ENCODE data around the gene ARHGAP4.

Gene ARHGAP4

GRCh38 chrX:153939573-153939972 lies 13.5 kb upstream of the ARHGAP4 start:
- ATAC-seq: no peak
- no peak for DNase-seq
- H3K9me3 Mint-ChIP-seq: no peaks in the 10 kb centered on the region
- H3K4me1 Mint-ChIP-seq: peaks cover 54% of the 10 kb centered on the region
- peak overlapping the region; percentile 18 to 26 for H3K4me3 Mint-ChIP-seq
- H3K27me3 Mint-ChIP-seq: no peaks in the 10 kb centered on the region
- H3K27ac Mint-ChIP-seq: no peak overlapping the region

GRCh38 chrX:153938226-153938786 lies 12.2 kb upstream of the ARHGAP4 start:
- Mint-ChIP-seq H3K4me1 (peaks cover 47% of the 10 kb centered on the region), H3K9me3 (no peaks in the 10 kb centered on the region), H3K27ac (peak overlapping the region in 1 of 2 donors; percentile 83), H3K4me3 (peak overlapping the region; percentile 4 to 5), H3K27me3 (no peaks in the 10 kb centered on the region)
- peak; percentile 37 for ATAC-seq
- DNase-seq: peak in 1 of 2 donors; percentile 29

- DNase-seq (no peak), ATAC-seq (no peak)
- Mint-ChIP-seq H3K4me3 (no peak overlapping the region), H3K4me1 (peaks cover 52% of the 10 kb centered on the region), H3K9me3 (no peaks in the 10 kb centered on the region), H3K27ac (no peak overlapping the region), H3K27me3 (no peaks in the 10 kb centered on the region)
Observed at GRCh38 chrX:153937056-153937455, 11.0 kb upstream of the ARHGAP4 start.

GRCh38 chrX:153935326-153935851 lies 9.3 kb upstream of the ARHGAP4 start:
- H3K4me1 Mint-ChIP-seq: peaks cover 59% of the 10 kb centered on the region
- ATAC-seq: no peak
- no peaks in the 10 kb centered on the region for H3K27me3 Mint-ChIP-seq
- DNase-seq: peak in 1 of 2 donors; percentile 28
- no peaks in the 10 kb centered on the region for H3K9me3 Mint-ChIP-seq
- H3K27ac Mint-ChIP-seq: no peak overlapping the region
- peak overlapping the region; percentile 57 to 72 for H3K4me3 Mint-ChIP-seq

- Mint-ChIP-seq H3K4me3 (peak within 1 kb of the TSS; percentile 84 to 87), H3K4me1 (peaks cover 62% of the 10 kb centered on the region), H3K27me3 (no peaks in the 10 kb centered on the region), H3K27ac (peak within 1 kb of the TSS; percentile 42 to 69), H3K9me3 (no peaks in the 10 kb centered on the region)
- DNase-seq (peak; percentile 54 to 55), ATAC-seq (peak; percentile 82)
Observed at GRCh38 chrX:153934762-153935325, 8.8 kb upstream of the ARHGAP4 start, which contains the start of gene NAA10. Gene NAA10 (minus strand): TSS chrX:153935037. CDS start chrX:153934904, 133 bp downstream.

- Mint-ChIP-seq H3K27ac (peak overlapping the region; percentile 42 to 69), H3K9me3 (no peaks in the 10 kb centered on the region), H3K4me1 (peaks cover 62% of the 10 kb centered on the region), H3K4me3 (peak overlapping the region; percentile 84 to 87), H3K27me3 (no peaks in the 10 kb centered on the region)
- DNase-seq (no peak), ATAC-seq (peak; percentile 39)
Observed at GRCh38 chrX:153934148-153934761, 8.2 kb upstream of the ARHGAP4 start.

GRCh38 chrX:153933748-153934147 lies 7.7 kb upstream of the ARHGAP4 start:
- H3K4me1 Mint-ChIP-seq: peaks cover 66% of the 10 kb centered on the region
- no peak for DNase-seq
- H3K27me3 Mint-ChIP-seq: no peaks in the 10 kb centered on the region
- ATAC-seq: no peak
- H3K9me3 Mint-ChIP-seq: no peaks in the 10 kb centered on the region
- peak overlapping the region; percentile 84 to 87 for H3K4me3 Mint-ChIP-seq
- peak overlapping the region in 1 of 2 donors; percentile 54 for H3K27ac Mint-ChIP-seq

- DNase-seq (no peak), ATAC-seq (no peak)
- Mint-ChIP-seq H3K27ac (no peak overlapping the region), H3K27me3 (no peaks in the 10 kb centered on the region), H3K4me3 (no peak overlapping the region), H3K9me3 (no peaks in the 10 kb centered on the region), H3K4me1 (peaks cover 63% of the 10 kb centered on the region)
Observed at GRCh38 chrX:153932220-153932915, 6.3 kb upstream of the ARHGAP4 start.

GRCh38 chrX:153931748-153932147 lies 5.7 kb upstream of the ARHGAP4 start:
- Mint-ChIP-seq H3K4me1 (peaks cover 62% of the 10 kb centered on the region), H3K27ac (no peak overlapping the region), H3K4me3 (no peak overlapping the region), H3K27me3 (no peaks in the 10 kb centered on the region), H3K9me3 (no peaks in the 10 kb centered on the region)
- DNase-seq: no peak
- ATAC-seq: no peak

- Mint-ChIP-seq H3K27ac (peak overlapping the region in 1 of 2 donors; percentile 94), H3K27me3 (no peaks in the 10 kb centered on the region), H3K4me1 (peaks cover 57% of the 10 kb centered on the region), H3K9me3 (no peaks in the 10 kb centered on the region), H3K4me3 (no peak overlapping the region)
- DNase-seq (no peak), ATAC-seq (no peak)
Observed at GRCh38 chrX:153931151-153931550, 5.1 kb upstream of the ARHGAP4 start.

GRCh38 chrX:153930011-153930910 lies 4.2 kb upstream of the ARHGAP4 start:
- no peak overlapping the region for H3K27ac Mint-ChIP-seq
- H3K27me3 Mint-ChIP-seq: no peaks in the 10 kb centered on the region
- no peaks in the 10 kb centered on the region for H3K9me3 Mint-ChIP-seq
- ATAC-seq: no peak
- H3K4me1 Mint-ChIP-seq: peaks cover 52% of the 10 kb centered on the region
- peak overlapping the region in 1 of 2 donors; percentile 26 for H3K4me3 Mint-ChIP-seq
- DNase-seq: no peak

GRCh38 chrX:153929576-153929975 lies 3.5 kb upstream of the ARHGAP4 start:
- ATAC-seq (no peak), DNase-seq (no peak)
- peaks cover 54% of the 10 kb centered on the region for H3K4me1 Mint-ChIP-seq
- no peaks in the 10 kb centered on the region for H3K27me3 Mint-ChIP-seq
- no peaks in the 10 kb centered on the region for H3K9me3 Mint-ChIP-seq
- H3K4me3 Mint-ChIP-seq: peak overlapping the region; percentile 26 to 91
- peak overlapping the region in 1 of 2 donors; percentile 19 for H3K27ac Mint-ChIP-seq

GRCh38 chrX:153928846-153929245 lies 2.8 kb upstream of the ARHGAP4 start:
- ATAC-seq: no peak

GRCh38 chrX:153927922-153928760 lies 2.1 kb upstream of the ARHGAP4 start:
- Mint-ChIP-seq H3K4me1 (peaks cover 62% of the 10 kb centered on the region), H3K4me3 (peak overlapping the region; percentile 86 to 91), H3K27me3 (no peaks in the 10 kb centered on the region), H3K9me3 (no peaks in the 10 kb centered on the region), H3K27ac (peak overlapping the region; percentile 96 to 99)
- ATAC-seq (peak; percentile 73), DNase-seq (peak; percentile 91 to 96)

More at GRCh38 chrX:153928846-153929245, 2.8 kb upstream of the ARHGAP4 start:
- Mint-ChIP-seq H3K27me3 (no peaks in the 10 kb centered on the region), H3K4me1 (peaks cover 58% of the 10 kb centered on the region), H3K27ac (peak overlapping the region; percentile 42 to 57), H3K9me3 (no peaks in the 10 kb centered on the region), H3K4me3 (peak overlapping the region; percentile 44 to 91)
- no peak for DNase-seq
